Fibroblast of mammary gland (primary cell): ENCODE data around the gene MGAT3.
A peak's percentile ranks its signal among the peaks of the same experiment; 100 is the strongest.

Experiments used
- DNase-seq: peaks from one replicate; pipeline ENCODE4 v3.0.0-alpha.2; 2010; ENCODE audit warnings: low read depth
- H3K4me3 ChIP-seq: 2 replicates; pipeline ENCODE4 v1.5.1; 2011; ENCODE audit warnings: low read depth, mild to moderate bottlenecking, low read length, moderate library complexity; ENCODE audit not compliant: control insufficient read depth
- CTCF ChIP-seq: conservative IDR thresholded peaks from 2 replicates; pipeline ENCODE4 v1.5.1; 2011; ENCODE audit warnings: low read depth, low read length, inconsistent platforms; ENCODE audit not compliant: control insufficient read depth, insufficient read depth

Gene MGAT3

GRCh38 chr22:39433476-39434242, 23.2 kb upstream of the MGAT3 start:
- no peak overlapping the region for H3K4me3 ChIP-seq
- TF ChIP-seq CTCF: no peak
- DNase-seq: no peak

GRCh38 chr22:39434243-39434653, 22.6 kb upstream of the MGAT3 start:
- DNase-seq: no peak

GRCh38 chr22:39434721-39435120, 22.1 kb upstream of the MGAT3 start:
- no peak overlapping the region for H3K4me3 ChIP-seq
- no peak for TF ChIP-seq CTCF
- DNase-seq: no peak

More at GRCh38 chr22:39434243-39434653, 22.6 kb upstream of the MGAT3 start:
- no peak for TF ChIP-seq CTCF
- H3K4me3 ChIP-seq: no peak overlapping the region

- TF ChIP-seq CTCF: no peak
Measured at GRCh38 chr22:39435616-39436015, 21.2 kb upstream of the MGAT3 start.

GRCh38 chr22:39437791-39438704, 18.8 kb upstream of the MGAT3 start:
- TF ChIP-seq CTCF: no peak
- no peak for DNase-seq
- no peak overlapping the region for H3K4me3 ChIP-seq

More at GRCh38 chr22:39435616-39436015, 21.2 kb upstream of the MGAT3 start:
- no peak overlapping the region for H3K4me3 ChIP-seq
- DNase-seq: no peak

- no peak overlapping the region for H3K4me3 ChIP-seq
- TF ChIP-seq CTCF: no peak
- DNase-seq: peak; percentile 67
Measured at GRCh38 chr22:39439170-39439569, 17.6 kb upstream of the MGAT3 start.
